ENCODE measurements around the gene ATP5F1D. TPM values are rescaled to one million over a fixed set of nuclear protein-coding genes. Genes with fewer than 3 reads are reported as not detected.
A peak's percentile ranks its signal among the peaks of the same experiment; 100 is the strongest.

Gene ATP5F1D
- total and polyA plus RNA-seq, 2 of the 13 experiments (the other 11 are each of a cell fraction or from before 2014, with no cell fraction given) = 39.4 to 78.7 TPM

DNA sequence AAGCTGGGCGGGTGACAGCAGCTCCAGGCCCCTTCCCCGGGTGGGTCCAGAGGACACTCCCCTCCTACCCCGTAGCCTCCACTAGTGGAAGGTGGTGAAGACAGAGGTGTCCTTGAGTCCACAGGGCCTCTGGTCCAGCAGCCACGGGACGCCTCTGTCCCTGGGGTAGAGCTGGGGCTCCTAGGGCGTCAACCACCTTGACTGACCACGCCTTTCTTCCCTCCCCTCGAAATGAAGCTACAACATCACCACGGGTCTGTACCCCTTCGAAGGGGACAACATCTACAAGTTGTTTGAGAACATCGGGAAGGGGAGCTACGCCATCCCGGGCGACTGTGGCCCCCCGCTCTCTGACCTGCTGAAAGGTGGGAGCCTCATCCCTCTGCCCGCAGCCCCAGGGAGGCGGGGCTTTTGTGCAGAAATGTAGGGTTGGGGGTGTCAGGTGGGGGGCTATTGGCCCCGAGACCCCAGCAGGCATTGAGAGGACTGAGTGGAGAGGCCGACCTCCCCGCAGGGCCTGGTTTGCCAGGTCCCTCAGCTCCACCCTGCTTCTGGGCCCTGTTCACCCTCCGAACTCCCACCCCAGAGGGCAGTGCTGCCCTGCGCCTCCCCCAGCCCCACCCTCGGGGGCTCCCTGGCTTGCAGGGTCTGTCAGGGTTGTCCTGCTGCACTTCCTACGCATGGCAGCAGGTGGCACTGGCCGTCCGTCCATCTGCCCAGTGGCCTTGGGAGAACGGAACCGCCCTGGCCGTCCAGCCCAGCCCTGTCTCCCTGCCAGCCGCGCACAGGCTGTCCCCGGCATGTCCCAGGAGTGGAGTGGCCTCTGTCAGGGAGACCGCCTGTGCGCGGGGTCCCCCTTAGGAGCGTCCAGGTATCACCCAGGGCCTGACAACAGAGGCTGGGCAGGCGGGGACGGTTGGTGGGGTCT lies 20.3 kb upstream of the ATP5F1D start (continued):
- TF ChIP-seq GPBP1L1 (CRISPR knock-in tag; IDR thresholded peaks at IDR 0.05) = no peak
- no peak for TF ChIP-seq PCBP1 (IDR thresholded peaks at IDR 0.05; ENCODE audit: borderline replicate concordance, low read depth, low read length)
- no peak for TF ChIP-seq FOXK1 (CRISPR knock-in tag; IDR thresholded peaks at IDR 0.05; ENCODE audit: borderline replicate concordance, low read depth)
- no peak for TF ChIP-seq TRIM22 (IDR thresholded peaks at IDR 0.05)
- TF ChIP-seq, protein P1, sequence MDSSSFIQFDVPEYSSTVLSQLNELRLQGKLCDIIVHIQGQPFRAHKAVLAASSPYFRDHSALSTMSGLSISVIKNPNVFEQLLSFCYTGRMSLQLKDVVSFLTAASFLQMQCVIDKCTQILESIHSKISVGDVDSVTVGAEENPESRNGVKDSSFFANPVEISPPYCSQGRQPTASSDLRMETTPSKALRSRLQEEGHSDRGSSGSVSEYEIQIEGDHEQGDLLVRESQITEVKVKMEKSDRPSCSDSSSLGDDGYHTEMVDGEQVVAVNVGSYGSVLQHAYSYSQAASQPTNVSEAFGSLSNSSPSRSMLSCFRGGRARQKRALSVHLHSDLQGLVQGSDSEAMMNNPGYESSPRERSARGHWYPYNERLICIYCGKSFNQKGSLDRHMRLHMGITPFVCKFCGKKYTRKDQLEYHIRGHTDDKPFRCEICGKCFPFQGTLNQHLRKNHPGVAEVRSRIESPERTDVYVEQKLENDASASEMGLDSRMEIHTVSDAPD (CRISPR knock-in tag; IDR thresholded peaks at IDR 0.05) = no peak
- no peak for TF ChIP-seq ZFP41 (CRISPR knock-in tag; IDR thresholded peaks at IDR 0.05; ENCODE audit: borderline replicate concordance)
- TF ChIP-seq KDM2A (CRISPR knock-in tag; IDR thresholded peaks at IDR 0.05; ENCODE audit: borderline replicate concordance, low read depth) = peak; percentile 28; the same call in 1 of the 2 replicates

Measured in HepG2 (cell line).